Common myeloid progenitor, CD34-positive (primary cell): Measurements from ENCODE around the gene DEFB132.

ENCODE experiments used
- CTCF ChIA-PET: fragments of 350-600 bp; sonication (Branson Sonifier 250); formaldehyde crosslinking; loops from one replicate; lab custom pipeline; 2021; ENCODE audit warnings: antibody characterized with exemption; lab: Charles Lee
- POLR2A ChIA-PET: fragments of 350-600 bp; sonication (Branson Sonifier 250); formaldehyde crosslinking; loops from one replicate; lab custom pipeline; 2021; ENCODE audit warnings: antibody characterized with exemption; lab: Charles Lee
- DNase-seq, 3 donors: peaks; one replicate each; pipeline versions ENCODE4 v3.0.0 to v3.0.0-alpha.2; 2013
- H3K27ac ChIP-seq, 2 experiments: 1 replicate in 1 of 2; 2 replicates in 1 of 2; pipeline ENCODE4 v1.7.0; 2013; ENCODE audit warnings: inconsistent platforms in 2 of 2, low read length in 2 of 2, mild to moderate bottlenecking in 2 of 2, low read depth in 1 of 2, moderate library complexity in 1 of 2; ENCODE audit not compliant: severe bottlenecking in 2 of 2, insufficient read depth in 1 of 2, poor library complexity in 1 of 2
- H3K27me3 ChIP-seq, 5 experiments: replicated peaks in 2 of 5; 1 replicate in 3 of 5; 2 replicates in 2 of 5; pipeline versions ENCODE4 v1.6.1 to v1.7.0; 2013; ENCODE audit warnings: low read length in 4 of 5, mild to moderate bottlenecking in 2 of 5, moderate library complexity in 2 of 5, inconsistent platforms in 1 of 5; ENCODE audit not compliant: insufficient read depth in 5 of 5, control insufficient read depth in 4 of 5
- H3K36me3 ChIP-seq, 4 experiments: 1 replicate in 2 of 4; 2 replicates in 2 of 4; pipeline versions ENCODE4 v1.6.1 to v1.7.0; 2013; ENCODE audit warnings: low read length in 3 of 4, control low read depth in 1 of 4, mild to moderate bottlenecking in 1 of 4; ENCODE audit not compliant: control insufficient read depth in 4 of 4, insufficient read depth in 4 of 4
- H3K4me1 ChIP-seq, 4 experiments: 1 replicate in 3 of 4; 2 replicates in 1 of 4; pipeline versions ENCODE4 v1.6.1 to v1.7.1; 2013; ENCODE audit warnings: low read length in 3 of 4, mild to moderate bottlenecking in 3 of 4, control low read depth in 1 of 4, inconsistent platforms in 1 of 4, moderate library complexity in 1 of 4; ENCODE audit not compliant: control insufficient read depth in 4 of 4, insufficient read depth in 4 of 4; ENCODE audit errors: control extremely low read depth in 1 of 4
- H3K4me3 ChIP-seq, 7 experiments: 1 replicate in 4 of 7; 2 replicates in 3 of 7; pipeline versions ENCODE4 v1.5.1 to v1.7.0; 2013; ENCODE audit warnings: mild to moderate bottlenecking in 7 of 7, low read length in 6 of 7, moderate library complexity in 6 of 7, inconsistent platforms in 2 of 7, low read depth in 2 of 7, control low read depth in 1 of 7; ENCODE audit not compliant: insufficient read depth in 4 of 7, control insufficient read depth in 1 of 7; ENCODE audit errors: extremely low read depth in 1 of 7
- H3K9me3 ChIP-seq, 5 experiments: 1 replicate in 4 of 5; 2 replicates in 1 of 5; pipeline versions ENCODE4 v1.6.1 to v1.7.1; 2013; ENCODE audit warnings: low read length in 4 of 5, mild to moderate bottlenecking in 2 of 5, inconsistent platforms in 1 of 5, low read depth in 1 of 5, moderate library complexity in 1 of 5; ENCODE audit not compliant: control insufficient read depth in 4 of 5, insufficient read depth in 2 of 5; ENCODE audit errors: control extremely low read depth in 1 of 5
- WGBS: methylation state at CpG from one replicate; pipeline ENCODE4 v1.1.5; 2013; ENCODE audit not compliant: insufficient coverage; 5-methylcytosine and 5-hydroxymethylcytosine counted together

The DEFB132 gene

GRCh38 chr20:258963-259362 lies 1.4 kb downstream of the DEFB132 start:
- DNase-seq = peak; percentile 45 to 70 (median 67)
- H3K9me3 ChIP-seq = no peaks in the 10 kb centered on the region
- CTCF ChIA-PET = interaction anchor here (0.6 to 4.0 kb wide), 12 partner anchors 9 to 72 kb away, joined by 3 to 24 read pairs (median 4); partner anchors contain the start of gene DEFB129
- no peaks in the 10 kb centered on the region for H3K27me3 ChIP-seq
- no peaks in the 10 kb centered on the region for H3K36me3 ChIP-seq
- 54% methylated on average over 5 of the region's 8 CpGs for WGBS
- peaks cover 0 to 11% (median 0%) of the 10 kb centered on the region in 4 experiments for H3K4me1 ChIP-seq
- H3K4me3 ChIP-seq = no peak overlapping the region
- POLR2A ChIA-PET = interaction anchor here (0.8 kb wide), 1 partner anchor 18 kb away, joined by 3 read pairs; no protein-coding TSS in a partner anchor
- no peak overlapping the region for H3K27ac ChIP-seq

- Histone ChIP-seq H3K36me3 (no peaks in the 10 kb centered on the region), H3K4me3 (no peak overlapping the region), H3K4me1 (peaks cover 0 to 11% (median 0%) of the 10 kb centered on the region in 4 experiments), H3K9me3 (no peaks in the 10 kb centered on the region), H3K27me3 (no peaks in the 10 kb centered on the region), H3K27ac (no peak overlapping the region)
- CTCF ChIA-PET = interaction anchor here (1.2 to 4.0 kb wide), 5 partner anchors 16 to 62 kb away, joined by 3 to 24 read pairs (median 5); no protein-coding TSS in a partner anchor
- POLR2A ChIA-PET = no interaction called here
- WGBS = 100% methylated on average over 1 of the region's 2 CpGs
- DNase-seq = no peak
Observed at GRCh38 chr20:259981-260380, 2.5 kb downstream of the DEFB132 start.

GRCh38 chr20:263701-264100 lies 6.2 kb downstream of the DEFB132 start:
- ChIA-PET POLR2A (no interaction called here), CTCF (interaction anchor here (0.9 to 5.9 kb wide), 5 partner anchors 9 to 52 kb away, joined by 3 to 35 read pairs (median 27); no protein-coding TSS in a partner anchor)
- Histone ChIP-seq H3K36me3 (no peaks in the 10 kb centered on the region), H3K27me3 (no peaks in the 10 kb centered on the region), H3K9me3 (no peaks in the 10 kb centered on the region), H3K4me3 (no peak overlapping the region), H3K27ac (no peak overlapping the region), H3K4me1 (peaks cover 0 to 12% (median 5%) of the 10 kb centered on the region in 4 experiments)
- 97% methylated on average over 12 of the region's 13 CpGs for WGBS
- no peak for DNase-seq

- Histone ChIP-seq H3K27ac (no peak overlapping the region), H3K27me3 (no peaks in the 10 kb centered on the region), H3K4me1 (peaks cover 0 to 7% (median 5%) of the 10 kb centered on the region in 4 experiments), H3K9me3 (no peaks in the 10 kb centered on the region), H3K4me3 (peak overlapping the region; percentile 51 to 89 (median 66)), H3K36me3 (peaks cover 0 to 6% (median 3%) of the 10 kb centered on the region in 4 experiments)
- POLR2A ChIA-PET = no interaction called here
- peak; percentile 85 to 91 (median 89) for DNase-seq
- under 1% methylated on average over 34 of the region's 43 CpGs for WGBS
- CTCF ChIA-PET = interaction anchor here (0.7 to 6.1 kb wide), 26 partner anchors 8 to 78 kb away, joined by 3 to 54 read pairs (median 4); partner anchors contain the start of genes DEFB129 and DEFB132
Observed at GRCh38 chr20:266596-267562, 9.4 kb downstream of the DEFB132 start.

- Histone ChIP-seq H3K4me3 (no peak overlapping the region), H3K36me3 (peaks cover 0 to 17% (median 8%) of the 10 kb centered on the region in 4 experiments), H3K27me3 (no peaks in the 10 kb centered on the region), H3K4me1 (peaks cover 0 to 7% (median 5%) of the 10 kb centered on the region in 4 experiments), H3K27ac (no peak overlapping the region), H3K9me3 (no peaks in the 10 kb centered on the region)
- POLR2A ChIA-PET = no interaction called here
- 92% methylated on average over 4 of the region's 5 CpGs for WGBS
- CTCF ChIA-PET = interaction anchor here (0.9 to 6.1 kb wide), 3 partner anchors 12 to 60 kb away, joined by 3 to 54 read pairs (median 28); no protein-coding TSS in a partner anchor
- DNase-seq = no peak
Observed at GRCh38 chr20:270517-270916, 13.0 kb downstream of the DEFB132 start.

GRCh38 chr20:271069-271468 lies 13.5 kb downstream of the DEFB132 start:
- H3K36me3 ChIP-seq = peaks cover under 1 to 21% (median 12%) of the 10 kb centered on the region in 4 experiments
- H3K4me3 ChIP-seq = no peak overlapping the region
- ChIA-PET POLR2A (interaction anchor here (0.6 kb wide), 1 partner anchor 52 kb away, joined by 3 read pairs; no protein-coding TSS in a partner anchor), CTCF (interaction anchor here (0.9 kb wide), 1 partner anchor 11 kb away, joined by 3 read pairs; no protein-coding TSS in a partner anchor)
- WGBS = 100% methylated on average over 4 of the region's 4 CpGs
- no peaks in the 10 kb centered on the region for H3K9me3 ChIP-seq
- H3K4me1 ChIP-seq = peaks cover 0 to 7% (median 5%) of the 10 kb centered on the region in 4 experiments
- no peak for DNase-seq
- H3K27ac ChIP-seq = no peak overlapping the region
- H3K27me3 ChIP-seq = no peaks in the 10 kb centered on the region
